Activated CD8-positive, alpha-beta memory T cell treated with anti-CD3 and anti-CD28 coated beads, Interleukin-2, amount 50 U/mL, for 4 hours (primary cell): Measurements from ENCODE around the gene HIPK2.

ENCODE experiments used
- DNase-seq: peaks from one replicate; pipeline ENCODE4 v3.0.0-alpha.2; 2020

Gene HIPK2

DNA sequence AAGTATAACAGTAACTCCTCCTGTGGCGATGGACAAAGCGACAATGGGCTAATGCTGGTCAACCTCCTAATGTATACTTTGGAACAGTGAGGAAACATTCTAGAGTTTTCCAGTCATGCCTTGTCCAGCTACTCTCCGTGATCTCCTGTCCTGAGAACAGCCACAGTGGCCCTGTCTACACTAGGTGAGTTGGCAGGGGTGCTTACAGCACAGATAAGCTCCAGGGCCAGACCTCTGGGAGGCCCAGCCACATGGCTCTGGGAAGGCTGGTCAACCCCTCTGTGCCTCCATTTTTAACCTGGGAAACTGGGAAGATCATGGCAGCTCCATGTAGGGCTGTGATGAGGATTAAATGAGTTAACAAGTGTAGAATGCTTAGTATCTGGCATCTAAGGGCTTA lies 197.4 kb downstream of the HIPK2 start:
- no peak for DNase-seq

DNA sequence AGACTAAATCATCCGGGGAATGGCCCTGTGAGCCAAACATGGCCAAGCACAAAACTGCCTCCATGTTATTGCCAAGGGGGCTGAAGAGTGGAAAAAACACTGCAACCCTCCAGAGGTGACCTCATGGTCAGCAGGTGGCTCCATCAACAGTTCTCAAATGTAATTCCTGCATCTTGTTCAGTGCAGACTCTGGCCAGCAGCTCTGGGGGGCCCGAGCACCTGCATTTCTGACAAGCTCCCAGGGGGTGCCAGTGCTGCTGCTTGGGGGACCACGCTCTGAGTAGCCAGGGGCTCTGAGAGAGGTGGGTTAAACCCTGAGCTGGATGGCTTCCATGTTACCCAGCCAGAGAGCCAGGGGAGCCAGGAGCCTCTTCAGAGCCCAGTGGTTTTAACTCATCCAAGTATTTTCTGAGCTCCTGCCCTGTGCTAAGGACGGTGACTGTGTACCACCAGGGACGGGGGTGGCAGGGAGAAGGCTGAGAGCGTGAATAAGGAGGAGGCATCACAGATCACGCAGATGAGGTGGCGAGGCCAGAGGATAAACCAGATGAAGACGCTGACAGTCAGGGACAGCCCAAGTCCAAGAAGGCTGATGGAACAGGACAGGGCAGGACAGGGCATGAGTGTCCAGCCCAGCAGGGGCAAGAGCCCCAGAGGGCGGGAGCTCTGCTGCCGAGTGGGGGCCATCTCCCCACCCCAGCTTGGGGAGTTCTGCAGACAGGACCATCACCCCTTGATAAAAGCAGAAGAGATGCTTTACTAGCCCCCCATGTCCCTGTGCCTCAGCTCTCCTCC lies 201.4 kb downstream of the HIPK2 start:
- DNase-seq, result no peak

DNA sequence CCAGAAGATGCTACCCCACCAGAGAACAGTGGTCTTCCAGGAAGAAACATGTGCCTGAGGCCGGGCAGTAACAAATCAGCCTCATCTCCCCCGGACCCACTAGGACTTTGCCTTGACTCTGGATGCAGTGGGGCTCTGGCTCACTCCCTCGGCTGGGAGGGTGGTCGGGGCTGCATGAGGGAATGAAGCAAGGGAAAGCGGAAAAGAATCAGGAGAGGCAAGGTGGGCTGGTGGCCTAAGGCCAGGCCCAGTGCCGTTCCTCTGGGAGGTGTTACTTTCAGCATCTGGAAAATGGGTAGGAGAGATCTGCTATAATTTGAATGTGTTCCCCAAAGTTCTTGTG lies 202.5 kb downstream of the HIPK2 start:
- no peak for DNase-seq

GRCh38 chr7:139574618-139575337 lies 203.0 kb downstream of the HIPK2 start:
- DNase-seq, result no peak

GRCh38 chr7:139573871-139574270 lies 203.9 kb downstream of the HIPK2 start:
- no peak for DNase-seq

GRCh38 chr7:139572704-139573385 lies 205.0 kb downstream of the HIPK2 start:
- no peak for DNase-seq

DNA sequence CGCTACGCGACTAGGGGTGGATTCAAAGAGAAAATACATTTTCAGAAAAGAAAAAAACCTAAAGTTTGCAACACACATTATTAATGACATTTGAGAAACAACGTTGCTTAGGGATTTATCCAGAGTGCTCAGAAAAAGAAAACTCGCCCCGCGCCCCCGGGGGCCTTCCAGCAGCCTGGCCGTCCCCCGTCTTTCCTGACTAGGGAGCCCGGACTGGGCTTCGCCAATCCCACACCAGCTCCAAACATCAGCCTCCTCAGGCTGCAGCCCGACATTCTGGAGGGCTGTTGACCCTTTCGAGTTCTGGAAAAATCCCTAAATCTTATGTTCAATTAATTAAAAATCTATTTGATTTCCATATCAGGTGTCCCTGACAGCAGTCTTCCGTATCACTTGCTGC lies 205.7 kb downstream of the HIPK2 start:
- no peak for DNase-seq

- no peak for DNase-seq
Measured at GRCh38 chr7:139571651-139572050, 206.1 kb downstream of the HIPK2 start.

DNA sequence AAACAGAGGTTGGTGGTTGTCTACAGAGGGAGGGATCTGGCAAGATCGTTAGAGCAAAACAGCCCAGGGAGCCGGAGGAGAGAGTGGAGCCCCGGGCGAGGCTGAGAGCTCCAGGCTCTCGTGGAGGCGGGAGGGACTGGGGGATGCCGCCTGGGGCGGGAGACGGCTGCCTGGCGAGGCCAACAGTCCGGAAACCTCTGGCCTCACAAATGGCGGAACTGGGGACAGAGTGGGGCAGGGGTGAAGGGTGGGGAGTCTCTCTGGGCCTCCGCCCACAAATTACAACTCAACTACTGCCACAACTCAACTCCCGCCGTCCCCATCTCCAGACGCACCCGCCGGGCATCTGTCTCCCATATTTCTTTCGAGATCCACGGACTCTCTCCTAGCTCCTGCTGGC lies 206.6 kb downstream of the HIPK2 start:
- no peak for DNase-seq

DNA sequence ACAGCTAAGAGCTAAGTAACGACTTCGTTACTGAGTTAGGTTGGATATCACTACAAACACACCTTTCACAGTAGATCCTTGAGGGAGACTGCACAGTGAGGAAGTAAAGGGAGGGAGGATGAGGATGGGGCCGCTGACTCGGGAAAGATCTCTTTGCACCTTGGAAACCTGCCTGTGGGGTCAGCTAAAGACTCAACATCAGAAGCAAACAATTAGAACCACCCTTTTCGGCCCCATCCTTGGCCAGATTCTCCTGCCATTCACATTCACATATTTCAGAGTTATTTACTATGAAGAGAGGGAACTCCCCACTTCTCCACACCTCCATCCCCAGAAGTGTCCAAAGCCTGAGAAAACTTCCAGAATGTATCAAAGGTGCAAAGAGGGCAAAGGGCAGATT lies 207.2 kb downstream of the HIPK2 start:
- DNase-seq, result no peak

DNA sequence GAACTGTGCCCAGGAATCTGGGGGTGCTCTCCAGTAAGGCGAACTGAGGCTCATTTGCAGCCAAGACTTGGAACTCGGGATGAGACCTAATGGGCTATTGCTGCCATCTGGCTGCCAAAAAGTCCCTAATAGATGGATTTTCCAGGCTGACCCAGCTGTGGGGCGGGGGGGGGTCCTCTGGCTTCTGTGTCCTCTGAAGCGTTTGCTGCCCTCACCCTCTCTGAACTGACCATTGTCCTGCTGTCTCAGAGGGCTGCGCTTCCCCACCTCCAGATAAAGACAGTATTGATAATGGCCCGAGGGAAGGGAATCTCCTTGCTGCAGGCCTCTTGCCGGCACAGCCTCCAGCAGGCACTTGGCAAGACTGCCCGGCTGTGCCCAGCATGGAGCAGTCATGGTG lies 207.7 kb downstream of the HIPK2 start:
- DNase-seq, result no peak

GRCh38 chr7:139568813-139569490 lies 208.8 kb downstream of the HIPK2 start:
- no peak for DNase-seq

DNA sequence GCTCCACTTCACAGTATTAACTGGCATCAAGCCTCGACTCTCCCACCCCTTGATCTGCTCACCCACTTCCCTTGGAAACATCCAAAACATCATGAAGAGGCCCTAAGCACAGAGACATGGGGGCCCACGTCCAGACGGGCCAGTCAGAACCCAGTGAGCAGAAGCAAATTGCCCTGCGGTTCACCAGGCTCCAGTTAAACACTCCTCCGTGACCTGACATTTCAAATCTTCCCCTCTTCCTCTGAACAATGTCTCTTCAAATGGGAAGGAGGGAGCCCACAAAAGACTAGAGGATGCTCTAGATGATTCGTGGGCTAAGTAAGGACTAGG lies 209.5 kb downstream of the HIPK2 start:
- DNase-seq, result no peak

DNA sequence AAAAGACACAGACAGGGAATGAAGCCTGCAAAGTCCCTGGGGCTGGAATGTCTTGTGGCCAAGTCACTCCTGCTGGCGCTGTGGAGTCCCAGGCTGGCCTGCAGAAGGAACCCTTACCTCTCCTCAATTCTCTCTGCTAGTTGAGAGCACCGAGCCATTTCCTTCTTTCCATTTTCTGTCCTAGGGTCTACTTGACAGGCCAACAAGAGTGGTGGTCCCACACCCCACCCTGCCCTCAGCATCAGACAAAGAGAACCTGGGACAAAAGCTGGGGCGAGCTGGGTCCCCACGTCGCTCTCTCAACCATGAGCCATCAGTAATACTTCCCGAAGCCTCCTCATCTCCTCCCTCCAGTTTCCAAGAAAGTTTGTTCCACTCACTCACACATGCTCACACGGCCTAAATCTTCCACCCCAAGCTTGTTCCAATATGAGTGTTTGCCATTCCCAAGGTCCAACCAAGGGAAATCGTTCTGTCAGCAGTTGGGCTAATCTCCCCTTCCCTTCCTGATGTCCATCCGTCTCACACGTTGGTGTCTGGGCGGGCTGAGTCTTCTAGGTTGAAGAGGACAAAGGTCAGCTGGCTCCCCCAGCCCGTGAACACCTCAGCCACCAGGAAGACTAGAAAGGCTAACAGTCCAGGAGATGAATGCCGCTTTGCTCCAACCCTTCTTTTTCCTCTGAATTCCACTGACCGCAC lies 210.0 kb downstream of the HIPK2 start:
- DNase-seq, result no peak

- no peak for DNase-seq
Measured at GRCh38 chr7:139566736-139567646, 210.8 kb downstream of the HIPK2 start.

DNA sequence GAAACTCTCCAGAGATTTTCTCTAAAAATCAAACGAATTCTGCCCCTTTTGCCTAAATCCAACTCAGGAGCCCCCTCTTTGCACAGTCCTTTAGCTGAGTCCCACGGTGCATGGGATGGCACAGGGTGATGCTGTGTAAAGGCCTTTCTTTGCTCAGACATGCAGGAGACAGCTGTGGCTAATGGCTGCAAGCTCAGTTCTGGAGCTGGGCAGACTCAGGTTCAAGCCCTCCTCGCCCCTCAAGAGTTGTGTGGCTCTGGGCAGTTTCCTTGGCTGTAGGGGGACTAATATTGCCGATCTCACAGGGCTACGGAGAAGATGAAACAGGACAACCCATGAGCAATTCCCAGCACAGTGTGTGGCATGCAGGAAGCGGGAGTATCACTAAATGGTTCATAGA lies 211.7 kb downstream of the HIPK2 start:
- no peak for DNase-seq

- DNase-seq, result no peak
Measured at GRCh38 chr7:139563856-139564255, 213.9 kb downstream of the HIPK2 start.

DNA sequence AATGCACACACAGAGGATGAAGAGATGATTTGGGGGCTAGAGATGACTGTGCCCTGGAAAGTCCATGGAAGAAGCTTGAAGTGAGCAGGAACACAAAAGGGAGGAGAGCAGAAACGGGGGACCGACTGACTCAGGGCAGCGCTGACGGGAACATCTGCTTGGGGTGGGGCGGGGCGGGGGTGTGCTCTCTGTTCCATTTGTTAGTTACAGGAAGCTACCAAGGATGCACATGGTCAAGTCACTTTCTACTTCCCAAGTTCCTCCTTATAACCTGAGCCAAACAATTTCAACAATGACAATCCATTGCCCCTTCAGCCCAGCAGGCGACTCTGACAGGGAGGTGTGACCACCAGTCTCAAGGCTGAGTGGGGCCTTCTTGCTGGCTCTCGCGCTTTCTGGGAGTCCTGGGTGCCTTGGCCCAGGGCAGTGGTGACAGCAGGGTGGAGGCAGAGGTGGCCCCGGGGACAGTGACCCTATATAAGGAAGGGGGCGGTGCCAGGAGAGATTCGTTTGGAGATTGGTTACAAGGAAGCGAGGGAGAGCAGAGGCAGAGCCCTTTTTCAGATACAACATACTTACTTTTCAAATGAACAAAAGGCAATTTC lies 214.7 kb downstream of the HIPK2 start:
- no peak for DNase-seq

DNA sequence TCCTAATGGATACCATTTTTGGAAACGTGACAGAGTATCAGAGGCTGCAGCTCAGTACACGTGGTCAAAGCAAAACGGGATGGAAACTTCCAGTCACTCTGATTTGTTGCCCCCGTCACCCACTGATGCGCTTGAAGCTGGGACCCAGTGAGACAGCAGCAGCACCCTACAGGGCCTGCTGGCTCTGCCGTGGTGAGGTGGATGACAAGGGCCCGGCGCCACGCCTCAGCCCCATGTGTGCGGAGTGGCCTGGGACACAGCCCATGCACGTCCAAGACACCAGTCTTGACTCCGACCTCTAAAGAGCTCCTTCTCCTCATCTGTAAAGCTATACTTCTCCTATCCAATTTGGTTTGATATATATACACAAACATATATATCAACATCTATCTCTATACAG lies 215.3 kb downstream of the HIPK2 start:
- no peak for DNase-seq

DNA sequence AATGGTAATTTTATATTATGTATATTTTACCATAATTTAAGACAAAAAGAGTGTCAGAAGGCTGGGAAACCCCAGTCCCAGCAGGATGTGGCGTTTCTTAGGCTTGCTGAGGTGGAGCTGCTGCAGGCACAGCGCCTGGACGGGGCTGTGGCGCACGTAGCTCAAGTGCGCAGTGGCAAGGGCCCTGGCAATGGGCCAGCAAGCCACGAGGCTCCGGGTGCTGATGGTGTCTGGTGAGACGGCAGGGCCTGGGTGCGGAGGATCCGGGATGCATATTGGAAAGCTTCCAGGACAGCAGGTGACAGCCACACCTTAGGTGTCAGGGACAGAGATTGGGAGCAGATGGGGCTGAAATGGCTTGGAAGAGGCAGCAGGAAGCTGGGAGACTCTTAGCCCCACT lies 217.1 kb downstream of the HIPK2 start:
- DNase-seq, result no peak

DNA sequence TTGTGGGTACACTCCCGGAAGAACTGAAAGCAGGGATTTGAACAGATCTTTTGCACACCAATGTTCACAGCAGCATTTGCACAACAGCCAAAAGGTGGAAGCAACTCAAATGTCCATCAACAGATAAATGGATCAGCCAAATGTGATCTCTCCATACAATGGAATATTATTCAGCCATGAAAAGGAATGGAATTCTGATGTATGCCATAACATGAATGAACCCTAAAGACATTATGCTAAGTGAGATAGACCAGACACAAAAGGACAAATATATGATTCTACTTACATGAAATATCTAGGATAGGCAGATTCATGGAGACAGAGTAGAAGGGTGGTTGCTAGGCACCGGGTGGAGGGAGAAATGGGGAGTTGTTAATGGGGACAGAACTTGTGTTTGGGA lies 217.6 kb downstream of the HIPK2 start:
- DNase-seq, result no peak
